ENCODE measurements around the gene LRRC4C.
"Not testable (repeated sequence)": the region's sequence is repeated elsewhere in the genome, so short reads cannot be mapped to it uniquely, and the experiment has no call there.

LRRC4C gene

DNA sequence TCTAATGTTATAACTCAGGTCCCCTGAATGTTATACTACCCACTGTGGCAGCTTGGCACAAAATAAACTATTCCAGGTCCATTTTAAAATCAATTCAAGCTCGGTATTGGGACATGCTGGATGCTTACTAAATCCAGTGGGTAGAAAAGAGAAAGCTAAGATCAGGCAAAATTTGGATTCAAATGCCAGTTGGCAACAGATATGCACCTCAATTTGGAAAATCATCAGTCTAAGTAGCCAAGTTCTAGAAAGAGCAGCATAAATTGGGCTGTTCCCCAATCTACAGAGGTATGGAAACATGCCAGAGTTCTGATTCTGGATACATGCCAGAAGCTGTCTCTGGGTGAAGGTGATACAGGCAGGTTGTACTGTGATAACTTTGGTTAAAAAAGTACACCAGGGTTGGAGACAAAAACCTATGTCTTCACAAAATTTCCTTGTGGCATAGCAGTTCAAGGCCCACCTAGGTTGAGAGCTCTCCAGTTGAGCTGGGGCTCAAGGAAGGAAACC lies 427.8 kb downstream of the LRRC4C start:
- peaks cover 0 to 3% of the 10 kb centered on the region in 2 donors for H3K9me3 ChIP-seq (ENCODE audit: control insufficient read depth in 2 of 2, low read length in 2 of 2)
- no peaks in the 10 kb centered on the region for H3K4me1 ChIP-seq (ENCODE audit: control insufficient read depth in 2 of 2, insufficient read depth in 2 of 2, low read length in 2 of 2)
- no peaks in the 10 kb centered on the region for H3K36me3 ChIP-seq (ENCODE audit: control insufficient read depth in 2 of 2, insufficient read depth in 2 of 2, low read length in 2 of 2)
- no peak overlapping the region for H3K4me3 ChIP-seq (ENCODE audit: low read length in 2 of 2)
- no peak overlapping the region for H3K27ac ChIP-seq (ENCODE audit: low read depth in 2 of 2, low read length in 2 of 2)
- H3K27me3 ChIP-seq (ENCODE audit: control insufficient read depth in 2 of 2, insufficient read depth in 2 of 2, low read length in 2 of 2) = no peaks in the 10 kb centered on the region
- H3K9ac ChIP-seq (ENCODE audit: low read depth in 1 of 2, low read length in 2 of 2) = no peak overlapping the region

- no peaks in the 10 kb centered on the region for H3K4me1 ChIP-seq (ENCODE audit: control insufficient read depth in 2 of 2, insufficient read depth in 2 of 2, low read length in 2 of 2)
- no peaks in the 10 kb centered on the region for H3K27me3 ChIP-seq (ENCODE audit: control insufficient read depth in 2 of 2, insufficient read depth in 2 of 2, low read length in 2 of 2)
- H3K9ac ChIP-seq (ENCODE audit: low read depth in 1 of 2, low read length in 2 of 2) = no peak overlapping the region
- no peaks in the 10 kb centered on the region for H3K9me3 ChIP-seq (ENCODE audit: control insufficient read depth in 2 of 2, low read length in 2 of 2)
- H3K36me3 ChIP-seq (ENCODE audit: control insufficient read depth in 2 of 2, insufficient read depth in 2 of 2, low read length in 2 of 2) = no peaks in the 10 kb centered on the region
- H3K27ac ChIP-seq (ENCODE audit: low read depth in 2 of 2, low read length in 2 of 2) = no peak overlapping the region
- no peak overlapping the region for H3K4me3 ChIP-seq (ENCODE audit: low read length in 2 of 2)
Observed at GRCh38 chr11:41020259-41020658, 439.2 kb downstream of the LRRC4C start.

DNA sequence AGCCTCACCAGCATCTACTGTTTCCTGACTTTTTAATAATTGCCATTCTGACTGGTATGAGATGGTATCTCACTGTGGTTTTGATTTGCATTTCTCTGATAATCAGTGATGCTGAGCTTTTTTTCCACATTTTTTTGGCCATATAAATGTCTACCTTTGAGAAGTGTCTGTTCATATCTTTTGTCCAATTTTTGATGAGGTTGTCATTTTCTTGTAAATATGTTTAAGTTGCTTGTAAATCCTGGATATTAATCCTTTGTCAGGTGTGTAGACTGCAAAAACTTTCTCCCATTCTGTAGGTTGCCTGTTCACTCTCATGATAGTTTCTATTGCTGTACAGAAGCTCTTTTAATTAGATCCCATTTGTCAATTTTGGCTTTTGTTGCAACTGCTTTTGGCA lies 439.8 kb downstream of the LRRC4C start:
- H3K4me3 ChIP-seq (ENCODE audit: low read length in 2 of 2); H3K9me3 ChIP-seq (ENCODE audit: control insufficient read depth in 2 of 2, low read length in 2 of 2); H3K36me3 ChIP-seq (ENCODE audit: control insufficient read depth in 2 of 2, insufficient read depth in 2 of 2, low read length in 2 of 2); H3K9ac ChIP-seq (ENCODE audit: low read depth in 1 of 2, low read length in 2 of 2); H3K4me1 ChIP-seq (ENCODE audit: control insufficient read depth in 2 of 2, insufficient read depth in 2 of 2, low read length in 2 of 2); H3K27ac ChIP-seq (ENCODE audit: low read depth in 2 of 2, low read length in 2 of 2); H3K27me3 ChIP-seq (ENCODE audit: control insufficient read depth in 2 of 2, insufficient read depth in 2 of 2, low read length in 2 of 2): not testable (repeated sequence)

- Histone ChIP-seq H3K27me3 (ENCODE audit: control insufficient read depth in 2 of 2, insufficient read depth in 2 of 2, low read length in 2 of 2) (no peaks in the 10 kb centered on the region), H3K4me3 (ENCODE audit: low read length in 2 of 2) (no peak overlapping the region), H3K4me1 (ENCODE audit: control insufficient read depth in 2 of 2, insufficient read depth in 2 of 2, low read length in 2 of 2) (no peaks in the 10 kb centered on the region), H3K9me3 (ENCODE audit: control insufficient read depth in 2 of 2, low read length in 2 of 2) (no peaks in the 10 kb centered on the region), H3K27ac (ENCODE audit: low read depth in 2 of 2, low read length in 2 of 2) (no peak overlapping the region), H3K36me3 (ENCODE audit: control insufficient read depth in 2 of 2, insufficient read depth in 2 of 2, low read length in 2 of 2) (no peaks in the 10 kb centered on the region), H3K9ac (ENCODE audit: low read depth in 1 of 2, low read length in 2 of 2) (no peak overlapping the region)
Observed at GRCh38 chr11:41018224-41018623, 441.2 kb downstream of the LRRC4C start.

DNA sequence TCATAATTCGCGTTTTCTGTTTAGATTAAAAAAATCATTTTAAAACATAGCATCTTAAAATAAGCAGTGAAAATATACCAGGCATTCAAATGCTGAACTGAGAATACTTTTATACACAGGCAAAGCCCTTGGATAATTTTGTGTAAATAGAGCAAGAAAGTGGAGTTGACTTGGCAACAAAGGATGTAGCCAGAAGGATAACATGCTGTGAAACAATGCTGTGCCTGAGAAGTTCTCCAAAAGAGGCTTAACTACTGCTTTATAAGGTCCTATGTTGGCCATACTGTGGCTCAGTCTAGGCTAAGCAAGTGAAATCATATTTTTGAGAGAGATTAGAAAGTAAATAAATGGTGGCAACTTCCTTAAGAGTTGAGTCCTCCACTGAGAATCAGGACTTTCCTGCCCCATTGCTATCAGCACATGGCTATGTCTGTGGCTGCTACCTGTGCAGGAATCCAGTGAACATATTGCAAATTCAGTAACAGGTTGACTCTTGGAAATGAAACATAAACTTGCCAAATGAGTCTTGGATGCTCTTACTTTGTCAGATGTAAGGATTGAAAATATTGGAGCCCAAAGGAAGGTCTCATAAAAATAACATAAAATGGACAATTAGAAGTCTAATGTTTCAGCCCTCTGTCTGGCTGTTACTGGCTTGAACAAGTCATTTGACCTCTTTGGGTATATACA lies 448.9 kb downstream of the LRRC4C start:
- H3K9me3 ChIP-seq (ENCODE audit: control insufficient read depth in 2 of 2, low read length in 2 of 2) = no peaks in the 10 kb centered on the region
- H3K4me1 ChIP-seq (ENCODE audit: control insufficient read depth in 2 of 2, insufficient read depth in 2 of 2, low read length in 2 of 2) = no peaks in the 10 kb centered on the region
- H3K4me3 ChIP-seq (ENCODE audit: low read length in 2 of 2) = no peak overlapping the region
- no peaks in the 10 kb centered on the region for H3K27me3 ChIP-seq (ENCODE audit: control insufficient read depth in 2 of 2, insufficient read depth in 2 of 2, low read length in 2 of 2)
- no peak overlapping the region for H3K27ac ChIP-seq (ENCODE audit: low read depth in 2 of 2, low read length in 2 of 2)
- H3K36me3 ChIP-seq (ENCODE audit: control insufficient read depth in 2 of 2, insufficient read depth in 2 of 2, low read length in 2 of 2) = no peaks in the 10 kb centered on the region
- no peak overlapping the region for H3K9ac ChIP-seq (ENCODE audit: low read depth in 1 of 2, low read length in 2 of 2)

DNA sequence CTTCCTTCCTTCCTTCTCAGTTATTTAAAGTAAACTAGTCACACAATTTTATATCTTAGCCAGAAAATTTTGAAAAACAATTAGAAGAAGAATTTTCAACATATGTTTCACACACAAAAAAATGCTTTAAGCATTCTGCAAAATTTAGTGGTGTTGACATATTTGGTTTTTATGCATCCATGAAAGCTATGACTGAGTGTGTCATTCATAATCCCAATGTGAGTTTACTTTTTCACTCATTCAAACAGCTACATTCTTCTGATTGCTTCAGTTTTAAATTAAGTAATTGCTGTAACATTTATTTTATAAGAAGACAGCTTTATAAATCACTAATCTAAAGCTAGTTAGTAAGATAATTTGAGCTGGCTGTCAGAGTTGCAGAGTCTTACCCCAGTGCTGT lies 453.5 kb downstream of the LRRC4C start:
- no peaks in the 10 kb centered on the region for H3K9me3 ChIP-seq (ENCODE audit: control insufficient read depth in 2 of 2, low read length in 2 of 2)
- H3K4me3 ChIP-seq (ENCODE audit: low read length in 2 of 2) = no peak overlapping the region
- H3K36me3 ChIP-seq (ENCODE audit: control insufficient read depth in 2 of 2, insufficient read depth in 2 of 2, low read length in 2 of 2) = no peaks in the 10 kb centered on the region
- no peaks in the 10 kb centered on the region for H3K4me1 ChIP-seq (ENCODE audit: control insufficient read depth in 2 of 2, insufficient read depth in 2 of 2, low read length in 2 of 2)
- no peak overlapping the region for H3K27ac ChIP-seq (ENCODE audit: low read depth in 2 of 2, low read length in 2 of 2)
- H3K9ac ChIP-seq (ENCODE audit: low read depth in 1 of 2, low read length in 2 of 2) = no peak overlapping the region
- H3K27me3 ChIP-seq (ENCODE audit: control insufficient read depth in 2 of 2, insufficient read depth in 2 of 2, low read length in 2 of 2) = no peaks in the 10 kb centered on the region

- H3K9me3 ChIP-seq (ENCODE audit: control insufficient read depth in 2 of 2, low read length in 2 of 2) = no peaks in the 10 kb centered on the region
- no peaks in the 10 kb centered on the region for H3K36me3 ChIP-seq (ENCODE audit: control insufficient read depth in 2 of 2, insufficient read depth in 2 of 2, low read length in 2 of 2)
Observed at GRCh38 chr11:41003339-41004282, 455.8 kb downstream of the LRRC4C start.

DNA sequence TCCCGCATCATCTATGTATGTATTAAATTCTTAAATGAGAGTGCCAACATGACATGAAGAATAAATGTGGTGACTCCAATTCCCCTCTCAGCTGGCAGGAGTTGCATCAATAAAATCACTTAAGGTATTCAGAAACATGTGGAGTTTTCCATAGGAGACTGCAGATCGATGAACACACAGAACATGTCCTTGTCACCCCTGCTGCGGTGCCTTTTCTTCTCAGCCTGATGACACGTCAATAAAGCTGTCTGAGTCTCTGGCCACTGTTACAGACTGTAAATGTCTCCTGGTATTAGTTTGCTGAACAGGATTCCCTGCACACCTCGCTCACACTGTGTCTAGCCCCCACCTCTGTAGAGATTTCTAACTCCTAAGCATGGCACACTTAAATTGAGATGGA lies 460.5 kb downstream of the LRRC4C start:
- H3K36me3 ChIP-seq (ENCODE audit: control insufficient read depth in 2 of 2, insufficient read depth in 2 of 2, low read length in 2 of 2) = no peaks in the 10 kb centered on the region

More at GRCh38 chr11:41003339-41004282, 455.8 kb downstream of the LRRC4C start:
- H3K4me3 ChIP-seq (ENCODE audit: low read length in 2 of 2) = no peak overlapping the region
- H3K27me3 ChIP-seq (ENCODE audit: control insufficient read depth in 2 of 2, insufficient read depth in 2 of 2, low read length in 2 of 2) = no peaks in the 10 kb centered on the region
- H3K9ac ChIP-seq (ENCODE audit: low read depth in 1 of 2, low read length in 2 of 2) = no peak overlapping the region
- no peak overlapping the region for H3K27ac ChIP-seq (ENCODE audit: low read depth in 2 of 2, low read length in 2 of 2)
- H3K4me1 ChIP-seq (ENCODE audit: control insufficient read depth in 2 of 2, insufficient read depth in 2 of 2, low read length in 2 of 2) = no peaks in the 10 kb centered on the region

DNA sequence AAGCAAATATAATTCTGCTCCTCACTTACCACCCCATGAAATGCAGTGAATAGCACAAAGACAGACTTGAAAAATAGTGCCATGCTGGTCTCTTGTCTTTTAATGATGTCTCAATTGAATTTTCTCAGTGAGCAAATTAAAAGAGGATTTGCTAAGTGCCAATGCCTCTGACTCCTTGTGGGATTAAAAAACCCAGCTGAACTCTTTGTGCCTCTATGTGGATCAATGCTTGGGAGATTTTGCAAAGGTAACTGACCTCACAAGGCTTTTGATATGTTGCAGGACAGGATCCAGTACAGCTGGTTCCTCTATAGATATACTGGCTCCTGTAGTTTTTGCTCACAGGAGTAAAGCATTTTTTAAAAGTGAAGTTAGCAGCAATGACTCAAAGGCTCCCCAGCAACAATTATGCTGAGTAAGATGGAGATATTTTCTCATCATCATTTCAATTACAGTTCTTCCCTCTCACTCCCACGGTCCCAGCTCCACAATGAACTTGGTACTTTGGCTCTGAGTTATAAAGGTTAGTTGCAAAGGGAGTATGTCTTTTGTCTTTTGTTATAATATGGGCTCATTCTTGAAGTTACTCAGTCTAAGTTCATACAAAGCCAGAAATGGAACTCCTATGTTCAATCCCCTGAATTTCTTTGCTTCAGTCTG lies 471.5 kb downstream of the LRRC4C start:
- Histone ChIP-seq H3K9me3 (ENCODE audit: control insufficient read depth in 2 of 2, low read length in 2 of 2) (peaks cover 0 to 3% of the 10 kb centered on the region in 2 donors), H3K9ac (ENCODE audit: low read depth in 1 of 2, low read length in 2 of 2) (no peak overlapping the region), H3K4me1 (ENCODE audit: control insufficient read depth in 2 of 2, insufficient read depth in 2 of 2, low read length in 2 of 2) (no peaks in the 10 kb centered on the region), H3K36me3 (ENCODE audit: control insufficient read depth in 2 of 2, insufficient read depth in 2 of 2, low read length in 2 of 2) (no peaks in the 10 kb centered on the region), H3K27ac (ENCODE audit: low read depth in 2 of 2, low read length in 2 of 2) (no peak overlapping the region), H3K4me3 (ENCODE audit: low read length in 2 of 2) (no peak overlapping the region), H3K27me3 (ENCODE audit: control insufficient read depth in 2 of 2, insufficient read depth in 2 of 2, low read length in 2 of 2) (no peaks in the 10 kb centered on the region)

More for the DNA sequence above, 460.5 kb downstream of the LRRC4C start:
- H3K27me3 ChIP-seq (ENCODE audit: control insufficient read depth in 2 of 2, insufficient read depth in 2 of 2, low read length in 2 of 2) = no peaks in the 10 kb centered on the region
- no peaks in the 10 kb centered on the region for H3K9me3 ChIP-seq (ENCODE audit: control insufficient read depth in 2 of 2, low read length in 2 of 2)
- no peaks in the 10 kb centered on the region for H3K4me1 ChIP-seq (ENCODE audit: control insufficient read depth in 2 of 2, insufficient read depth in 2 of 2, low read length in 2 of 2)
- H3K4me3 ChIP-seq (ENCODE audit: low read length in 2 of 2) = no peak overlapping the region
- H3K9ac ChIP-seq (ENCODE audit: low read depth in 1 of 2, low read length in 2 of 2) = no peak overlapping the region
- no peak overlapping the region for H3K27ac ChIP-seq (ENCODE audit: low read depth in 2 of 2, low read length in 2 of 2)

DNA sequence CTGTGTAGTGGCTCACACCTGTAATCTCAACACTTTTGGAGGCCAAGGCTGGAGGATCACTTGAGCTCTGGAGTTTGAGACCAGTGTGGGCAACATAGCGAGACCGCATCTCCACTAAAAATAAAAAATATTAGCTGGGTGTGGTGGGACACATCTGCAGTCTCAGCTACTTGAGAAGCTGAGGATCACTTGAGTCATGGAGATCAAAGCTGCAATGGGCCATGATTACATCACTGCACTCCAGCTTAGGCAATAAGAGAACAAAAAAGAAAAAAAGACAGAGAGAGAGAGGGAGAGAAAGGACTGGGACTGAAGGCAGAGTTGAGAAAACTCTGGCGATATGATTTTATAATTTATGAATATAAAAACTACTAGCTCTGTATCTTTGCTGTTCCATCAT lies 473.1 kb downstream of the LRRC4C start:
- Histone ChIP-seq H3K4me1 (ENCODE audit: control insufficient read depth in 2 of 2, insufficient read depth in 2 of 2, low read length in 2 of 2) (no peaks in the 10 kb centered on the region), H3K9me3 (ENCODE audit: control insufficient read depth in 2 of 2, low read length in 2 of 2) (peaks cover 0 to 5% of the 10 kb centered on the region in 2 donors), H3K9ac (ENCODE audit: low read depth in 1 of 2, low read length in 2 of 2) (no peak overlapping the region), H3K27ac (ENCODE audit: low read depth in 2 of 2, low read length in 2 of 2) (no peak overlapping the region), H3K4me3 (ENCODE audit: low read length in 2 of 2) (no peak overlapping the region), H3K27me3 (ENCODE audit: control insufficient read depth in 2 of 2, insufficient read depth in 2 of 2, low read length in 2 of 2) (no peaks in the 10 kb centered on the region), H3K36me3 (ENCODE audit: control insufficient read depth in 2 of 2, insufficient read depth in 2 of 2, low read length in 2 of 2) (no peaks in the 10 kb centered on the region)
